ENCODE results near the gene TCF4.

- TF ChIP-seq EZH2 (optimal IDR thresholded peaks at IDR 0.05; ENCODE audit: low read depth, low read length) (no peak), CTCF (IDR thresholded peaks at IDR 0.05; ENCODE audit: low read length) (no peak)
These were observed 361.9 kb downstream of the TCF4 start for GRCh38 chr18:55226044-55226443.
